ENCODE measurements around the gene SCUBE3.
A peak's percentile ranks its signal among the peaks of the same experiment; 100 is the strongest.

Gene SCUBE3

GRCh38 chr6:35213824-35214756, at the start of gene SCUBE3:
Gene SCUBE3, plus strand, starts transcription at chr6:35213956. Its CDS starts 463 bp downstream, at chr6:35214419.
- TF ChIP-seq CTCF (conservative IDR thresholded peaks at IDR 0.05; ENCODE audit: low read length): no peak
- peak within 1 kb of the TSS; percentile 69 for H3K4me3 ChIP-seq (ENCODE audit: low read length)
- DNase-seq (ENCODE audit: low read depth): peak; percentile 28

GRCh38 chr6:35164277-35164676, 49.5 kb upstream of the SCUBE3 start:
- no peak for TF ChIP-seq CTCF (conservative IDR thresholded peaks at IDR 0.05; ENCODE audit: low read length)
- no peak for DNase-seq (ENCODE audit: low read depth)

GRCh38 chr6:35164868-35165267, 48.9 kb upstream of the SCUBE3 start:
- no peak for TF ChIP-seq CTCF (conservative IDR thresholded peaks at IDR 0.05; ENCODE audit: low read length)
- H3K4me3 ChIP-seq (ENCODE audit: low read length): no peak overlapping the region
- no peak for DNase-seq (ENCODE audit: low read depth)

More at GRCh38 chr6:35164277-35164676, 49.5 kb upstream of the SCUBE3 start:
- H3K4me3 ChIP-seq (ENCODE audit: low read length): no peak overlapping the region

GRCh38 chr6:35165630-35166071, 48.1 kb upstream of the SCUBE3 start:
- no peak for TF ChIP-seq CTCF (conservative IDR thresholded peaks at IDR 0.05; ENCODE audit: low read length)
- H3K4me3 ChIP-seq (ENCODE audit: low read length): no peak overlapping the region
- no peak for DNase-seq (ENCODE audit: low read depth)

GRCh38 chr6:35166116-35166515, 47.6 kb upstream of the SCUBE3 start:
- no peak for DNase-seq (ENCODE audit: low read depth)
- no peak for TF ChIP-seq CTCF (conservative IDR thresholded peaks at IDR 0.05; ENCODE audit: low read length)

GRCh38 chr6:35166520-35166919, 47.2 kb upstream of the SCUBE3 start:
- no peak for TF ChIP-seq CTCF (conservative IDR thresholded peaks at IDR 0.05; ENCODE audit: low read length)
- H3K4me3 ChIP-seq (ENCODE audit: low read length): no peak overlapping the region
- no peak for DNase-seq (ENCODE audit: low read depth)

More at GRCh38 chr6:35166116-35166515, 47.6 kb upstream of the SCUBE3 start:
- H3K4me3 ChIP-seq (ENCODE audit: low read length): no peak overlapping the region

GRCh38 chr6:35167505-35167904, 46.3 kb upstream of the SCUBE3 start:
- no peak for TF ChIP-seq CTCF (conservative IDR thresholded peaks at IDR 0.05; ENCODE audit: low read length)
- H3K4me3 ChIP-seq (ENCODE audit: low read length): no peak overlapping the region
- DNase-seq (ENCODE audit: low read depth): no peak
